Renal pelvis (tissue), 4 donors: ENCODE measurements around the gene PC. TPM values are rescaled to one million over a fixed set of nuclear protein-coding genes. Genes with fewer than 3 reads are reported as not detected.

Source experiments
- DNase-seq: peaks from one replicate; pipeline ENCODE4 v3.0.0-alpha.2; 2013
- polyA plus RNA-seq, 3 donors: library from polyadenylated mRNA; unstranded; fragments of 120-200 nt; gene quantifications; one replicate each; pipeline ENCODE4 v1.2.1, GENCODE V29; 2013; ENCODE audit not compliant: insufficient read length in 3 of 3

PC gene
- polyA plus RNA-seq, 3 donors = 56.3 to 61.7 (median 56.8) TPM

- DNase-seq = no peak
These were observed 100.8 kb downstream of the PC start for GRCh38 chr11:66857234-66857926.

- no peak for DNase-seq
These were observed 101.5 kb downstream of the PC start, which contains the start of gene LRFN4 for GRCh38 chr11:66856496-66857233. LRFN4 (plus strand) TSS chr11:66857064; CDS start chr11:66857745, 681 bp downstream.

GRCh38 chr11:66855574-66856495 is 102.3 kb downstream of the PC start:
- peak; percentile 90 for DNase-seq

- no peak for DNase-seq
These were observed 103.4 kb downstream of the PC start for GRCh38 chr11:66854729-66855211.

DNA sequence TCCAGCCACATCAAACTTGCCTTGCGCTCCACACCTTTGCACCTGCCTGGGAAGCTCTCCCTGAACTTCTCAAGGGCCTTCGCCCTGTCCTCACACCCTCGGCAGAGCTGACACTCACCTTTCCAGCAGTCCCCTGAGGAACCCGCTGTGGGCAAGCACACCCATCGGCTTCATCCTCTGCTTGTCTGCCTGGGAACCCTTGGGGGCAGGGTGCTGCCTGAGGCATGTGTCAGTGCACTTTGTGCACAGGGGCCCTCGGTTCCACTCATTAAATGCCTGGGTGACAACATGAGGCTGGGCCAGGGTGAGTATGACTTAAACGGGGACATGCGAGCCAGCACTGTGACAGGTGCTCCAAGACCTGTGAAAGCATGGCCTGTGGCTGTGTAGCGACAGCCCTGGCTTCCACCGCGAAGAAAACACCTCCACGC is 103.9 kb downstream of the PC start:
- no peak for DNase-seq

DNA sequence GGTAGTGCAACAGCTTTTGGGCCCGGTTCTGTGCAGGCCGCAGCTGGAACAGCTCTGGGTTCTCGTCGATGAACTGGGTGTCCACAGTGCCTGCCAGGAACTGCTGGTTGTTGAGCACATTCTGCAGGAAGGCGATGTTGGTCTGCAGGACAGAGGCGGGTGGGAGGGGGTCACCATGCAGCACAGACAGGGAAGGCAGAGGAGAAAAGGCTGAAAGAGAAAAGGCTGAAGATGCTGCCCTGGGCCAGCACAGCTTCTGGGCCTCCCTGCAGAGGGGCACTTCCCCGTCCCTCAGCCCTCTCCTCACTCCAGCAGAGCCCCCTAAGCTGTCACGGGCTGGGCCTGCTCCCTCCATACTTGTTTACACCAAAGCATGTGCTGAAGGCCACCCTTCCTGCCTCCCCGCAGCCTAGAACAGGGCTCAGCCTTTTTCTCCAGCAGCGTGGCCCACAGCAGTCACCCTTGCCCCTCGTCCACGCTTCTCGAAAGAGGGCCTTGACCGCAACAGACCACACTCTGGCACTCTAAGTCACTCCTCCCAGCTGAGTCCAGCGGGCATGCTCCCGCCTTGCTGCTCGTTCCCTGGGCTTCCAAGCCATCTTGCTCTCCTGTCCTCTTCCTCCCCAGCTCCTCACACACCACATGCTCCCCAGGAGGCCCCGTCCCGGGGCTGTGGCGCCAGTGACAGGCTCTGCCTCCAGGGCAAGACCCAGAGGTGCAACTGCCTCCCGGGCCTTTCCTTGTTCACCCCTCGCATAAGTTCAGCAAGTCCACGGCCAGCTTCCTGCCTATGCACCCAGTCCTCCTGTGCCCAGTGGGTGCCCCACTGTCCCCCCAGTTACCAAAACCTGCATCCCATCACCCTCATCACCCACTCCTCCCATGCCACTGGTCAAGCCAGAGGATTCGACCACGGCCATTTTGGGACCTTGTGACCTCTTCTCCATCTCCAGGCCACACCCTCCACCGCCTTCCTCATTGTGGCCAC is 104.6 kb downstream of the PC start:
- DNase-seq = no peak

DNA sequence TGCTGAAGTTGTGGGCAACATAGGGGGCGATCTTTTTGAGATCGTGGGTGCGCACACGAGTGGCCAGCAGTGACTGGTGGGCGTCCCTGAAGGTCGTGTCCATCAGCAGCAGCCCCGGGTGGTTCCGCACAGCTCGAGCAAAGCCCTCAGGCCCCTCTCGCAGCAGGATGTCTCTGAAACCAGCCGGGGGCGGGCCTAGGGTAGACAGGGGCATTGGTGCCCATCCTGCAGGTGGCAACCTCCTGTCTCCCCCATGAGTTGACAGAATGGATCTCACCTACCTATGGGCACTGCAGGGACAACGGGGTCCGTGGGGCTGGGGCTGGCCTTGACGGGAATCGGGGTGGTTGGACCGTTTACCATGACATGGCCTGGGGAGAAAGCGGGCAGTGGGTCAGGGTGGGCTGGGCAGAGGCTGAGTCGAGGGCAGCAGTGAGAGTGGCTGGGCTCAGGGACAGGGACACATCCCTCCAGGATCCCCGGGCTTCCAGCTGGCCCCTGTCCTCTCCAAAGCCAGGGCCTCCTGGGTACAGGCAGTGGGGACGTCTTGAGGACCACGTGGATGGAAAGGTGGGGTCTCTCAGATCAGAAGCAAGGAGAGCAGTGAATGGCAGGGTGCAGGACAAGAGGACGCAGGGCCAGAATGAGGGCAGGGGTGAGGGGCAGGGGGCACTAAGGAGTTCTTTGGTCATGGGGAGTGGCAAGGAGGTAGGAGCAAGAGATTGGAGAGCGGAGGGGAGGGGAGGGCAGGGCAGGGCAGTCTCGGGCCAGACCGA is 105.5 kb downstream of the PC start:
- no peak for DNase-seq

DNA sequence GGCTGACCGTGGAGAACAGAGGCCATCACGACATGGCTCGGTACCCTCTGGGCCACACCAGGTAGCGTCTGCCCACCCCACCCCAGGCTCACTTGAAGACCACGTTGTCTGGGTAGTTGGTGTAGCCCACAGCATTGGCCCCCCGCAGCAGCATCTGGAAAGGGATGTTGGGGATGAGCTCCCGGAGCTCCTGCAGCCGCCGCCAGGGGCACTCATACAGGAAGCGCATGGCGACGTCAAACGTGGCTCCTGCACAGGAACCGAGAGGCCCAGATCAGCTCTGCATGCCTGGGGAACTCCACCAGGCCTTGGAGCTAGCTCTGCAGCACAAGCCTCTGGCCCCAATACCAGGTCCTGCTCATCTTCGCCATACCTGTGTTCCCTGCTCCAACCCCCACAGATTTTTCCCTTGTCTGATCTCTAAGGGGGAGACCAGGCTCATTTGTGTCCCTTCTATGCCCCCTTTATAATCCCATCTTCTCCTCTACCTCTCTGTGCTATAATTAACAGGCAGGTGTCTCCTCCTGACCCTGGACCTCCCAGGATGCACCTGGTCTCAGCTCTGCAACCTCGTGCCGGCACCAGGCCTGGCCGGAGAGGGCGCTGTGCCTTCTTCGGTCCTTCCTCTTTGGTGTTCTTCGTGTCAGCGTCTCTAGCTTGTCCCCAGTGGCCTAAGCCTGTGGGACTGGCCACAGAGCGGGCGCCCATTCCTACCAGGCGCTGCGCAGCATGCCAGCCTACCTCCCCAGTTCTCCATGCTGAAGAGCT is 106.3 kb downstream of the PC start:
- DNase-seq = no peak

- no peak for DNase-seq
These were observed 107.0 kb downstream of the PC start for GRCh38 chr11:66851239-66851596.

GRCh38 chr11:66850588-66851238 is 107.5 kb downstream of the PC start:
- DNase-seq = no peak

DNA sequence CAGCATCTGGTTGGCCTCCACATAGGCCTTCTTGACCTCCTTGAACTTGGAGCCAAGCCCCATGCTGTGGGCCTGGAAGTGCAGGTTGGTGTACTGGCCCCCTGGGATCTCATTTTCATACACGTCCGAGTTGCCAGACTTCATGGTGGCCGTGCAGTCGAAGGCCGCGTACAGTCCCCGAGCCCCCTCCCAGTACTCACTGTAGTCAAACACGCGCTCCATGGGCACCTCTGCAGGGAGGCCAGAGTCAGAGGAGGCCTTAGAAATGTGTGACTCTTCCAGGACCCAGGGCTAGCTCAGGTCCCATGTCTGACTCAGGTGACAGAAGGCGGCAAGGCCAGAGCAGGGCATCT is 108.0 kb downstream of the PC start:
- no peak for DNase-seq

DNA sequence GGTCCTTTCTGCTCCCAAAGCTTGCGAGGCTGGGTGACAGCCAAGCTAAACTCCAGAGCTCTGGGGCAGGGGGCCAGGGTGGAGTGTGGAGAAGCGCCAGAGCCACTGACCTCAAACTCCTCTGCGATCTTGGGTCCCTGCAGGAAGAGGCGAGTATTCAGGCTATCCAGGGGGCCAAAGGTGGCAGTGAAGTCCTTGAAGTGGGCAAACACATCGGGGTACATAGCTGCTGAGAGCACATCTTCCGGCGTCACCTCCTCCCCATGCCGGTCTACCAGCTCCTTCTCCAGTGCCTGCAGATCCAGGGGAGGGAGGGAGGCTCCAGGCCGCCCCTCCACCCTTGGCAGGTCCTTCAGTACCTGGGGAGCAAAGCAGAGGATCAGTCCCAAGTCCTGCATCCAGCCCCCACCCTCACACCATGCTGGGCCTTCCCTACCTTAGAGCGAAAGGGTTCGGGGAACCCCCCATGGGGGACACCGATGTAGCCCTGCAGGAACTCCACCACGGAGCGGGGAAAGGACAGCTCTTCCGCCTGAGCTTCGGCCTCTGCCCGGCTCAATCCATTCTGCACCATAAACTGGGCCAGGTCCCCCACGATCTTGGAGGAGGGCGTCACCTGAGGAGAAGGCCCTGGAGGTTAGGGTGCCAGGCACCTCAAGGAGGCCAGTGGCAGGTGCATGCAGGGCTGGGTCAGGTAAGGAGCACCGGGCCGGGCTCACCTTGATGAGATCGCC is 108.5 kb downstream of the PC start:
- DNase-seq = no peak

DNA sequence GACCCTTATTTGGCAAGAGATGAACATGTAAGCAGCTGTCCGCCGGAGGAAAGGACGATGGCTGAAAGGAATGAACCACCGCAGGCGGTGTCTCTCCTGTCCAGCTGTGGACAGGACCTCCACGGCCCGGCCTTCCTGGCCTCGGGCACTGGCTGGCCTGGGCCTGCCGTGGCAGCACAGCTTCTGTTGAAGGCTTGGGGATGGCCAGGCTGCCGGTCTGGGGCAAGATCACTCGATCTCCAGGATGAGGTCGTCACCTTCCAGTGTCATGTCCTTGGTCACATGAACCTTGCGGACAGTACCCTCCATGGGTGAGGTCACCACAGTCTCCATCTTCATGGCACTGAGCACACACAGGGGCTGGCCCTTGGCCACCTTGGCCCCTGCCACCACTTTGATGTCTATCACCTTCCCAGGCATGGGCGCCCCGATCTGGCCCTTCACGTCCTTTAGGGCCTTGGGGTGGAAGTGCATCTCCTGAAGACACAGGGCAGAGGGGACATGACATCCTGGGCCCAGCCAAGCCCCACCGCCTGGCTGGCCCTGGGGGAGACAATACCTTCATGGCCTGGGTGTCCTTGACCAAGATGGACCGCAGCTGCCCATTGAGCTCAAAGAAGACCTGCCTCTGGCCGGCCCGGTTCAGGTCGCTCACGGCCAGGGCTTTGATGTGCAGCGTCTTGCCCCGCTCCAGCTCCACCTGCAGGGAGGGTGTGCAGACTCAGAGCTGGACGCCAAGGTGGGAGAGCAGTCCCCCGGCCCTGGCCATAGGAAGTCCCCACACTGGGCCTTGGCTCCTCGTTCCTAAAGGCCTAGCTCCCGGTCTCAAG is 109.3 kb downstream of the PC start:
- no peak for DNase-seq

DNA sequence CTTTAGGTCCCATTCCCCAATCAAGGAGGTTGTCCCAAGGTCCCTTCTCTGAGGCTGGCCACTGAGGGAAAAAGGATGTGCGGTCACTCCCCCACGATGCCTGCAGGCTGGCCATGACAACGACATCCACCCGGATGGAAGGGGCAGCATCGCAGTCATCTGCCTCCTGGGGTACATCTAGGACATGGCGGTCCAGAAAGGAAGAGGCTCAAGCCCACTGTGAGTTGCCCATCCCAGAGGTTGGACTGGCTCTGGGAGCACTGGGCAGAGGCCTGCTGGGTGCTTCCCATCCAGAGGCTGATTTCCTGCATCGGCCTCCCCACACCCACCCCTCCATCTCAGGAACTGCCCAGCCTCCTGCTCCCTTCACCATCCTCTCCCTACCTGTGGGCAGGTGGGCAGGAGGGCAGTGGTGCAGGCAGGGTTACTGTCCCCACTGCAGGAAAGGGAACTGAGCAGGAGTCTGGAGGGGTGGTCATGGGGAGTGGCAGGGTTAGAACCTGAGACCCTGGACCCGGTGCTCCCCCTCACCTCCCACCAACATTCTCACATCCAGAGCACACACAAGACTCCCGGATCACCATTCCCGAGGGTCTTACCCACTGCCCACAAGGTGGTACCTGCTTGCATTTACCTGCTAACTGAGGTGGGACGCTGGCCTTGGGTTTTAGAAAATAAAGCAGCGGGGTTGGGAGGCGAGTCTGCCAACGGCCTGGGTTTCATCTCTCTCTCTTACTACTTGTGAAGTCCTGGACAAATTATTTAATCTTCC is 110.5 kb downstream of the PC start:
- no peak for DNase-seq

GRCh38 chr11:66846671-66847091 is 111.5 kb downstream of the PC start:
- no peak for DNase-seq

GRCh38 chr11:66845876-66846212 is 112.3 kb downstream of the PC start:
- no peak for DNase-seq
